GM06990 (cell line): Measurements from ENCODE around the gene VPS13D.
A peak's percentile ranks its signal among the peaks of the same experiment; 100 is the strongest.

Experiments
- DNase-seq: peaks from one replicate; pipeline ENCODE4 v3.0.0-alpha.2; 2011; ENCODE audit not compliant: insufficient read length; ENCODE audit errors: extremely low read depth
- H3K27me3 ChIP-seq: replicated peaks from 2 replicates; pipeline ENCODE4 v1.6.0; 2011; ENCODE audit warnings: low read length; ENCODE audit not compliant: control insufficient read depth, insufficient read depth
- H3K36me3 ChIP-seq: 2 replicates; pipeline ENCODE4 v1.5.1; 2011; ENCODE audit warnings: low read length; ENCODE audit not compliant: control insufficient read depth, insufficient read depth
- H3K4me3 ChIP-seq: replicated peaks from 2 replicates; pipeline ENCODE4 v1.5.1; 2011; ENCODE audit warnings: low read depth, mild to moderate bottlenecking, control low read depth, low read length
- CTCF ChIP-seq: IDR thresholded peaks from 2 replicates; pipeline ENCODE4 v1.5.1; 2011; ENCODE audit warnings: low read length, control low read depth, mild to moderate bottlenecking, inconsistent platforms; ENCODE audit not compliant: insufficient read depth, poor library complexity, severe bottlenecking

Gene VPS13D

GRCh38 chr1:12480748-12481362 is 251.0 kb downstream of the VPS13D start:
- no peak for TF ChIP-seq CTCF

GRCh38 chr1:12481928-12482327 is 252.1 kb downstream of the VPS13D start:
- no peaks in the 10 kb centered on the region for H3K27me3 ChIP-seq
- no peak overlapping the region for H3K4me3 ChIP-seq
- no peaks in the 10 kb centered on the region for H3K36me3 ChIP-seq
- no peak for TF ChIP-seq CTCF
- DNase-seq = no peak

More at GRCh38 chr1:12480748-12481362, 251.0 kb downstream of the VPS13D start:
- peak; percentile 15 for DNase-seq
- Histone ChIP-seq H3K4me3 (no peak overlapping the region), H3K27me3 (no peaks in the 10 kb centered on the region), H3K36me3 (no peaks in the 10 kb centered on the region)

- H3K36me3 ChIP-seq = no peaks in the 10 kb centered on the region
- no peak for TF ChIP-seq CTCF
Observed at GRCh38 chr1:12482988-12483387, 253.2 kb downstream of the VPS13D start.

GRCh38 chr1:12485231-12486058 is 255.6 kb downstream of the VPS13D start:
- Histone ChIP-seq H3K27me3 (no peaks in the 10 kb centered on the region), H3K4me3 (no peak overlapping the region), H3K36me3 (no peaks in the 10 kb centered on the region)
- no peak for TF ChIP-seq CTCF
- DNase-seq = no peak

More at GRCh38 chr1:12482988-12483387, 253.2 kb downstream of the VPS13D start:
- Histone ChIP-seq H3K27me3 (no peaks in the 10 kb centered on the region), H3K4me3 (no peak overlapping the region)
- DNase-seq = no peak

- no peak for TF ChIP-seq CTCF
Observed at GRCh38 chr1:12486059-12486341, 256.2 kb downstream of the VPS13D start.

More at GRCh38 chr1:12486059-12486341, 256.2 kb downstream of the VPS13D start:
- H3K36me3 ChIP-seq = no peaks in the 10 kb centered on the region
- no peak overlapping the region for H3K4me3 ChIP-seq
- H3K27me3 ChIP-seq = no peaks in the 10 kb centered on the region
- no peak for DNase-seq
